Stimulated activated naive B cell treated with anti-CD40 and anti-IgM and Interleukin-4, amounts not matched to agents 10 μg/mL and 1 μg/mL and 100 μg/mL, for 72 hours (primary cell): ENCODE data around the gene GALNT17.
A peak's percentile ranks its signal among the peaks of the same experiment; 100 is the strongest.

Experiments
- ATAC-seq, 2 donors: fragments of 150-1000 bp; cut with Tn5 transposase; replicated peaks; 2 replicates each; pipeline ENCODE4 v1.10.0; 2021; ENCODE audit warnings: moderate library complexity in 1 of 2
- DNase-seq: peaks from one replicate; pipeline ENCODE4 v3.0.0; 2021
- H3K27ac Mint-ChIP-seq: one replicate; pipeline ENCODE4 v1.8.0; 2022; ENCODE audit warnings: mild to moderate bottlenecking, mixed read lengths
- H3K27me3 Mint-ChIP-seq, 2 donors: one replicate each; pipeline ENCODE4 v1.8.0; 2022; ENCODE audit warnings: mixed read lengths in 2 of 2
- H3K36me3 Mint-ChIP-seq, 2 donors: one replicate each; pipeline ENCODE4 v1.8.0; 2022; ENCODE audit warnings: mixed read lengths in 2 of 2, mild to moderate bottlenecking in 1 of 2
- H3K4me1 Mint-ChIP-seq, 2 donors: one replicate each; pipeline ENCODE4 v1.8.0; 2022; ENCODE audit warnings: mixed read lengths in 2 of 2, mild to moderate bottlenecking in 1 of 2
- H3K4me3 Mint-ChIP-seq, 2 donors: one replicate each; pipeline ENCODE4 v1.8.0; 2022; ENCODE audit warnings: mild to moderate bottlenecking in 2 of 2, mixed read lengths in 2 of 2, moderate library complexity in 1 of 2
- H3K9me3 Mint-ChIP-seq, 2 donors: one replicate each; pipeline ENCODE4 v1.8.0; 2022; ENCODE audit warnings: mixed read lengths in 2 of 2, mild to moderate bottlenecking in 1 of 2

GALNT17 gene

GRCh38 chr7:71409550-71410157 lies 277.7 kb downstream of the GALNT17 start:
- Mint-ChIP-seq H3K36me3 (no peaks in the 10 kb centered on the region), H3K27ac (no peak overlapping the region), H3K27me3 (no peaks in the 10 kb centered on the region), H3K4me3 (no peak overlapping the region), H3K9me3 (peaks cover 16 to 21% of the 10 kb centered on the region in 2 donors), H3K4me1 (no peaks in the 10 kb centered on the region)
- ATAC-seq (no peak), DNase-seq (no peak)

GRCh38 chr7:71411475-71411874 lies 279.5 kb downstream of the GALNT17 start:
- ATAC-seq, result no peak
- Mint-ChIP-seq H3K4me1 (no peaks in the 10 kb centered on the region), H3K36me3 (no peaks in the 10 kb centered on the region), H3K27ac (no peak overlapping the region), H3K4me3 (no peak overlapping the region), H3K27me3 (no peaks in the 10 kb centered on the region), H3K9me3 (peaks cover 18 to 28% of the 10 kb centered on the region in 2 donors)
- no peak for DNase-seq

- Mint-ChIP-seq H3K4me1 (no peaks in the 10 kb centered on the region), H3K27ac (no peak overlapping the region), H3K36me3 (no peaks in the 10 kb centered on the region), H3K27me3 (no peaks in the 10 kb centered on the region), H3K9me3 (peaks cover 18 to 30% of the 10 kb centered on the region in 2 donors), H3K4me3 (no peak overlapping the region)
- DNase-seq (no peak), ATAC-seq (no peak)
Observed at GRCh38 chr7:71414490-71414889, 282.5 kb downstream of the GALNT17 start.

DNA sequence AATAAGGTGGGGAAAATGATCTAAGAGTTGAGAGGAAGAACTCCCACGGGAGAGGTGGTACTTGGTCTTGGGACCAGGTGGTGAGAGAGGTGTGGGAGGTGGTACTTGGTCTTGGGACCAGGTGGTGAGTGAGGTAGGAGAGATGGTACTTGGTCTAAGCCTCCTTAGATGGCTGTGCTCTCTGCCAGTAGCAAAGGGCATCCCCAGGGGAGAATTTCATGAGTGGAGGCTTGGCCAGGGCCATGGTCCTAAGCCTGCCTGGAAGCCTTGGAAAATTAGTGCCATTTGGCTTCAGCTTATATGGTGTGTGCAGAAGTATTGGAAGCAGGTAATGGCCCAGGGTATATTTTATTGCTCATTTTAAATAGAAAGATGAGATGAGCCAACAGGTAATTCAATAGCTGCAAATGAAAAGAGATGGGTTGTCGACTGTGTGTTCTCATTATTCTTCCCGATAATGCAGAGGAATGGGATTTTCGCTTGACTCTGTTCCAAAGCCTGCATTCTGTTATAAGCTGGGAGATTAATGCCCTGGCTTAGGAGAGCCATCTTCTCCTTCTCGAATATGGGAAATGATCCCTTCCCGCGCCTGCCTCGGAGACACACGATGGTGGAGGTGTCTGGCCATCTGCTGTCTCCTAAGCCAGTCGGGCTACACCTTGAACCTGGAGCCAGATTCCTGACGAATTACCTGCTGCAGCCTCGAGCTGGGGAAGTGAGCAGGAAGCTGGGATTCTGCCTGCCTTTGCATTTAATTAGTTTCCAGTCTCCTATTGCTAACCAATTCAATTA lies 287.8 kb downstream of the GALNT17 start:
- Mint-ChIP-seq H3K4me1 (no peaks in the 10 kb centered on the region), H3K4me3 (no peak overlapping the region), H3K27me3 (no peaks in the 10 kb centered on the region), H3K9me3 (peaks cover 14 to 15% of the 10 kb centered on the region in 2 donors), H3K36me3 (no peaks in the 10 kb centered on the region), H3K27ac (no peak overlapping the region)
- DNase-seq (no peak), ATAC-seq (no peak)

GRCh38 chr7:71422104-71422503 lies 290.2 kb downstream of the GALNT17 start:
- DNase-seq (no peak), ATAC-seq (no peak)
- Mint-ChIP-seq H3K27ac (no peak overlapping the region), H3K27me3 (no peaks in the 10 kb centered on the region), H3K36me3 (no peaks in the 10 kb centered on the region), H3K4me1 (no peaks in the 10 kb centered on the region), H3K9me3 (peaks cover 8 to 13% of the 10 kb centered on the region in 2 donors), H3K4me3 (no peak overlapping the region)

GRCh38 chr7:71424166-71425035 lies 292.5 kb downstream of the GALNT17 start:
- no peak for DNase-seq
- H3K4me3 Mint-ChIP-seq, result no peak overlapping the region
- ATAC-seq, result no peak
- H3K27me3 Mint-ChIP-seq, result no peaks in the 10 kb centered on the region
- no peak overlapping the region for H3K27ac Mint-ChIP-seq
- no peaks in the 10 kb centered on the region for H3K4me1 Mint-ChIP-seq
- peaks cover 6 to 14% of the 10 kb centered on the region in 2 donors for H3K9me3 Mint-ChIP-seq
- no peaks in the 10 kb centered on the region for H3K36me3 Mint-ChIP-seq

- ATAC-seq, result no peak
- Mint-ChIP-seq H3K9me3 (peaks cover 4 to 8% of the 10 kb centered on the region in 2 donors), H3K4me1 (no peaks in the 10 kb centered on the region), H3K27ac (no peak overlapping the region), H3K4me3 (no peak overlapping the region), H3K27me3 (no peaks in the 10 kb centered on the region), H3K36me3 (no peaks in the 10 kb centered on the region)
- no peak for DNase-seq
Observed at GRCh38 chr7:71429083-71429482, 297.1 kb downstream of the GALNT17 start.

GRCh38 chr7:71430246-71430645 lies 298.3 kb downstream of the GALNT17 start:
- Mint-ChIP-seq H3K27me3 (no peaks in the 10 kb centered on the region), H3K9me3 (peaks cover 4 to 8% of the 10 kb centered on the region in 2 donors), H3K27ac (no peak overlapping the region), H3K36me3 (no peaks in the 10 kb centered on the region), H3K4me3 (no peak overlapping the region), H3K4me1 (no peaks in the 10 kb centered on the region)
- no peak for DNase-seq
- ATAC-seq, result no peak

DNA sequence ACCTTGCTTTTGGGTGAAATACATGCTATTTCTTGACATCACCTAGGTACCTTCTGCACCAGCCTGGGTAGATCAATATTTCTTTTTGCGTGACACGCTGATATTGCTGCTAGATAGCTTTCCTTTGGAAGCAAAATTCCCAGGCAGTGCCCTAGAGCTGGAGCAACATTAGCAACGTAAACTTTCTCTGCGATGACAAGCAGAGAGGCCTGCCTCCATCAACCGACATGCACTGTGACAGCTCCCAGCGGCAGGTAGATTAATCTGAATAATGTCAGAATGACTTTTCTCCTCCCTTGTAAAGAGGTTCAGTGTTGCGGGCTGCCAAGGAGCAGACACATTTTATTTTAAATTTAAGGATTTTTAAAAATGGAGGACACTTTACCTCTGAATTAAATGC lies 307.4 kb downstream of the GALNT17 start:
- Mint-ChIP-seq H3K4me1 (peaks cover 0 to 8% of the 10 kb centered on the region in 2 donors), H3K36me3 (no peaks in the 10 kb centered on the region), H3K27me3 (no peaks in the 10 kb centered on the region), H3K4me3 (no peak overlapping the region), H3K27ac (no peak overlapping the region), H3K9me3 (peaks cover 7 to 10% of the 10 kb centered on the region in 2 donors)
- ATAC-seq (no peak), DNase-seq (no peak)

DNA sequence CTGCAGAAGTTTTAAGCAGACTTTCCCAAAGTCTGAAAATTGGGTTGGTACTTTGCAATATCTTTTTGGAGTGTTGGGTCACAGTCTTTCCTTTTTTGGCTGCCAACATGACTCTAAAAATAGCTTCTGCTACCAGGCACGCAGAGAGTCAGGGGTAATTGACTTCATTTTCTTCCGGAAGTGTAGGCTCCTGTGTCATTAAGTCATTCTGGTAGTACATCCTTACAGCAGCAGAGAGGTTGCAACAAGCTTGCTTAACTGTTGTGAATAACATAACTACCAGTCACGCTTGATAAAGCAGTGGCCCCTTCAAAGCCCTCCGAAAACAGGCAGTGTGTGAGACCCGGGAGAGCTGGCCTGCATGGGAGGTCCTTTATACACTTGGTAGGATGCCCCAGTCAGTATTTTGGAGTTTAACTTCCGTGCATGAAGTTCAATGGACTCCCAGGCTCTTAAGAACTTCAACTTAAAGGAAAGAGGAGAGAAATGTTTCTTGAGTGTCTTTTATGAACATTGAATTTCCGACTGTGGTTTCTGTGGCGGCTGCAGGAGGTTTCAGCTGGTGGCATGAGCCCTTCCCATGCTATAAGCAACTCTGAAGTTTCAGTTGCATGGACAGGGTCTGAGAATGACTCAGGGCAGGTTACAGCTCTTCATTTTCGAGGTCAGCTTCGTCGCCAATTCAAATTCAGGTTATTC lies 310.7 kb downstream of the GALNT17 start:
- Mint-ChIP-seq H3K27ac (no peak overlapping the region), H3K27me3 (no peaks in the 10 kb centered on the region), H3K36me3 (no peaks in the 10 kb centered on the region), H3K4me1 (peaks cover 0 to 8% of the 10 kb centered on the region in 2 donors), H3K9me3 (peaks cover 7 to 9% of the 10 kb centered on the region in 2 donors), H3K4me3 (no peak overlapping the region)
- ATAC-seq (peak in 1 of 2 donors; percentile 67), DNase-seq (peak; percentile 0)

DNA sequence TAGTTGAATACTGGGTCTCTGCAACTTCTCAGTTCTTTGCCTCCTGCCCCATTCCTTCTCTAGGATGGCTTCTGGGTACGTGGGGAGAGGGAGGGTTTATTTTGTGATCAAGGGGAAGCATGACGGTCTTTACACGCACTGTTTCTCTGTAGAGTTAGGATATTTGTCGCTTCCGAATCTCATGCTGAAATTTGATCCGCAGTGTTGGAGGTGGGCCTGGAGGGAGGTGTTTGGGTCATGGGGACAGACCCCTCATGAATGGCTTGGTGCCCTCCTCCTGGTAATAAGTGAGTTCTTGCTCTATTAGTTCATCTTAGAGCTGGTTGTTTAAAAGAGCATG lies 311.2 kb downstream of the GALNT17 start:
- no peak overlapping the region for H3K27ac Mint-ChIP-seq
- peaks cover 0 to 8% of the 10 kb centered on the region in 2 donors for H3K4me1 Mint-ChIP-seq
- DNase-seq (no peak), ATAC-seq (no peak)
- no peaks in the 10 kb centered on the region for H3K27me3 Mint-ChIP-seq
- no peak overlapping the region for H3K4me3 Mint-ChIP-seq
- H3K9me3 Mint-ChIP-seq, result peaks cover 10 to 12% of the 10 kb centered on the region in 2 donors
- no peaks in the 10 kb centered on the region for H3K36me3 Mint-ChIP-seq

- peaks cover 11 to 14% of the 10 kb centered on the region in 2 donors for H3K9me3 Mint-ChIP-seq
- DNase-seq, result no peak
Observed at GRCh38 chr7:71444130-71444529, 312.2 kb downstream of the GALNT17 start.

DNA sequence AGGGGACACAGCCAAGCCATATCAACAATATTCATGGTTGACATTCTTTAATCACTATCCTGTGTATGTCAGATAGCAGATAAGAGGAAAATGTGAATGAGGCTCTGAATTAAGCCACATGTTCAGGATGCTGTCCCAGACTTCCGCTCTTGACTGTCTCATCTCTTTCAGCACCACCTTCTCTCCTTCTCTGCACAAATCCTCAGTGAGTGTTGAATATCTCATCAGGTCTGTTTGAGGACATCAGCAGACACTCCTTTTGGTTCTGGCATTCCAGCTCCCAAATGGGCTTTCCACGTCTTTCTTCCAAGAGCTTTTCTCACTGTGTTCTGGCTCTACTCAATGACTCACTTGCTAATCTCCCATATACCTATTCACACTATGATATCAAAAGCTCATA lies 321.7 kb downstream of the GALNT17 start:
- Mint-ChIP-seq H3K4me3 (no peak overlapping the region), H3K27me3 (no peaks in the 10 kb centered on the region), H3K4me1 (no peaks in the 10 kb centered on the region), H3K36me3 (no peaks in the 10 kb centered on the region), H3K27ac (no peak overlapping the region), H3K9me3 (peaks cover 0 to 7% of the 10 kb centered on the region in 2 donors)
- DNase-seq (no peak), ATAC-seq (no peak)

More at GRCh38 chr7:71444130-71444529, 312.2 kb downstream of the GALNT17 start:
- H3K36me3 Mint-ChIP-seq, result no peaks in the 10 kb centered on the region
- no peak for ATAC-seq
- H3K4me3 Mint-ChIP-seq, result no peak overlapping the region
- H3K27ac Mint-ChIP-seq, result no peak overlapping the region
- H3K27me3 Mint-ChIP-seq, result no peaks in the 10 kb centered on the region
- peaks cover 0 to 8% of the 10 kb centered on the region in 2 donors for H3K4me1 Mint-ChIP-seq

- ATAC-seq (no peak), DNase-seq (no peak)
- Mint-ChIP-seq H3K4me1 (no peaks in the 10 kb centered on the region), H3K36me3 (no peaks in the 10 kb centered on the region), H3K9me3 (peaks cover 0 to 10% of the 10 kb centered on the region in 2 donors), H3K4me3 (no peak overlapping the region), H3K27ac (no peak overlapping the region), H3K27me3 (no peaks in the 10 kb centered on the region)
Observed at GRCh38 chr7:71454981-71455380, 323.0 kb downstream of the GALNT17 start.
